ENCODE data around the gene PYROXD2. TPM values are rescaled to one million over a fixed set of nuclear protein-coding genes. Genes with fewer than 3 reads are reported as not detected.

Gene PYROXD2
- total and polyA plus RNA-seq, 2 experiments from 2014 or later = 12.1 to 13.8 TPM

- Histone ChIP-seq H3K4me1 (ENCODE audit: insufficient read depth) (peaks cover 58% of the 10 kb centered on the region), H3K36me3 (ENCODE audit: low read depth) (no peaks in the 10 kb centered on the region), H2AFZ (no peak overlapping the region), H3K9me3 (ENCODE audit: low read depth) (no peaks in the 10 kb centered on the region), H3K9ac (no peak overlapping the region), H3F3A (ENCODE audit: insufficient read depth) (peaks cover 55% of the 10 kb centered on the region), H3K9me2 (ENCODE audit: insufficient read depth) (no peaks in the 10 kb centered on the region), H3K4me2 (ENCODE audit: unreplicated experiment) (peak overlapping the region; percentile 67), H3K27me3 (replicated peaks; ENCODE audit: insufficient read depth) (no peaks in the 10 kb centered on the region), H3K27ac (0 out of 2 replicates have a peak overlapping the region, but pooled peaks have one; percentile 16), H3K79me2 (ENCODE audit: insufficient read depth) (no peaks in the 10 kb centered on the region), H4K20me1 (ENCODE audit: insufficient read depth) (no peaks in the 10 kb centered on the region), H3K4me3 (no peak overlapping the region)
- peak; percentile 42 for DNase-seq
- WGBS, 2 experiments (ENCODE audit: low coverage in 1 of 2, low lambda C conversion rate in 2 of 2, missing lambda C conversion rate in 2 of 2) = 4 to 5% methylated on average over 2 of the region's 2 CpGs
- TF ChIP-seq EZH2phosphoT487 (IDR thresholded peaks at IDR 0.05; ENCODE audit: insufficient read depth, low read depth) (no peak), EZH2 (IDR thresholded peaks at IDR 0.05; ENCODE audit: insufficient read depth, poor library complexity, severe bottlenecking) (no peak)
- in situ Hi-C loops (cut with MboI) = no loop called here
These were observed 74.1 kb downstream of the PYROXD2 start for GRCh38 chr10:98340940-98341310.

GRCh38 chr10:98340261-98340939 lies 74.6 kb downstream of the PYROXD2 start:
- peaks cover 54% of the 10 kb centered on the region for H3K4me1 ChIP-seq (ENCODE audit: insufficient read depth)
- no peak for TF ChIP-seq EZH2 (IDR thresholded peaks at IDR 0.05; ENCODE audit: insufficient read depth, poor library complexity, severe bottlenecking)
- TF ChIP-seq EZH2phosphoT487 (IDR thresholded peaks at IDR 0.05; ENCODE audit: insufficient read depth, low read depth) = no peak
- peak; percentile 69 for DNase-seq

GRCh38 chr10:98339799-98340198 lies 75.2 kb downstream of the PYROXD2 start:
- no peak for DNase-seq
- Histone ChIP-seq H3K79me2 (ENCODE audit: insufficient read depth) (no peaks in the 10 kb centered on the region), H3K27ac (no peak overlapping the region), H3F3A (ENCODE audit: insufficient read depth) (peaks cover 44% of the 10 kb centered on the region), H3K9me2 (ENCODE audit: insufficient read depth) (no peaks in the 10 kb centered on the region), H3K27me3 (replicated peaks; ENCODE audit: insufficient read depth) (no peaks in the 10 kb centered on the region), H3K4me2 (ENCODE audit: unreplicated experiment) (peak overlapping the region; percentile 67), H3K4me3 (no peak overlapping the region), H4K20me1 (ENCODE audit: insufficient read depth) (no peaks in the 10 kb centered on the region), H3K9ac (no peak overlapping the region), H2AFZ (no peak overlapping the region), H3K36me3 (ENCODE audit: low read depth) (no peaks in the 10 kb centered on the region), H3K4me1 (ENCODE audit: insufficient read depth) (peaks cover 48% of the 10 kb centered on the region), H3K9me3 (ENCODE audit: low read depth) (no peaks in the 10 kb centered on the region)
- TF ChIP-seq EZH2 (IDR thresholded peaks at IDR 0.05; ENCODE audit: insufficient read depth, poor library complexity, severe bottlenecking) = no peak
- no peak for TF ChIP-seq EZH2phosphoT487 (IDR thresholded peaks at IDR 0.05; ENCODE audit: insufficient read depth, low read depth)
- WGBS, 2 experiments (ENCODE audit: low coverage in 1 of 2, low lambda C conversion rate in 2 of 2, missing lambda C conversion rate in 2 of 2) = 86 to 87% methylated on average over 5 of the region's 5 CpGs
- in situ Hi-C loops (cut with MboI) = no loop called here

More at GRCh38 chr10:98340261-98340939, 74.6 kb downstream of the PYROXD2 start:
- H3K9ac ChIP-seq = no peak overlapping the region
- H4K20me1 ChIP-seq (ENCODE audit: insufficient read depth) = no peaks in the 10 kb centered on the region
- peak overlapping the region; percentile 67 for H3K4me2 ChIP-seq (ENCODE audit: unreplicated experiment)
- in situ Hi-C loops (cut with MboI) = no loop called here
- no peaks in the 10 kb centered on the region for H3K79me2 ChIP-seq (ENCODE audit: insufficient read depth)
- H3K9me2 ChIP-seq (ENCODE audit: insufficient read depth) = no peaks in the 10 kb centered on the region
- no peaks in the 10 kb centered on the region for H3K36me3 ChIP-seq (ENCODE audit: low read depth)
- H3K27ac ChIP-seq = 0 out of 2 replicates have a peak overlapping the region, but pooled peaks have one; percentile 16
- H3K4me3 ChIP-seq = no peak overlapping the region
- peak overlapping the region; percentile 35; the same call in 1 of the 2 replicates for H2AFZ ChIP-seq
- 17 to 26% methylated on average over 8 of the region's 8 CpGs for WGBS, 2 experiments (ENCODE audit: low coverage in 1 of 2, low lambda C conversion rate in 2 of 2, missing lambda C conversion rate in 2 of 2)
- H3K27me3 ChIP-seq (replicated peaks; ENCODE audit: insufficient read depth) = no peaks in the 10 kb centered on the region
- peaks cover 50% of the 10 kb centered on the region for H3F3A ChIP-seq (ENCODE audit: insufficient read depth)
- no peaks in the 10 kb centered on the region for H3K9me3 ChIP-seq (ENCODE audit: low read depth)

- DNase-seq = peak; percentile 68
These were observed 76.1 kb downstream of the PYROXD2 start for GRCh38 chr10:98338896-98339295.

More at GRCh38 chr10:98338896-98339295, 76.1 kb downstream of the PYROXD2 start:
- Histone ChIP-seq H3K27me3 (replicated peaks; ENCODE audit: insufficient read depth) (no peaks in the 10 kb centered on the region), H4K20me1 (ENCODE audit: insufficient read depth) (no peaks in the 10 kb centered on the region), H3K27ac (peak overlapping the region; percentile 81), H3K36me3 (ENCODE audit: low read depth) (no peaks in the 10 kb centered on the region), H3K9ac (0 out of 2 replicates have a peak overlapping the region, but pooled peaks have one; percentile 50), H2AFZ (no peak overlapping the region), H3K9me2 (ENCODE audit: insufficient read depth) (no peaks in the 10 kb centered on the region), H3K4me2 (ENCODE audit: unreplicated experiment) (peak overlapping the region; percentile 55), H3K79me2 (ENCODE audit: insufficient read depth) (no peaks in the 10 kb centered on the region), H3K4me3 (0 out of 2 replicates have a peak overlapping the region, but pooled peaks have one; percentile 5), H3K9me3 (ENCODE audit: low read depth) (no peaks in the 10 kb centered on the region), H3K4me1 (ENCODE audit: insufficient read depth) (peaks cover 40% of the 10 kb centered on the region), H3F3A (ENCODE audit: insufficient read depth) (peaks cover 37% of the 10 kb centered on the region)
- in situ Hi-C loops (cut with MboI) = no loop called here
- TF ChIP-seq EZH2 (IDR thresholded peaks at IDR 0.05; ENCODE audit: insufficient read depth, poor library complexity, severe bottlenecking) = no peak
- no peak for TF ChIP-seq EZH2phosphoT487 (IDR thresholded peaks at IDR 0.05; ENCODE audit: insufficient read depth, low read depth)
- 47 to 56% methylated on average over 5 of the region's 5 CpGs for WGBS, 2 experiments (ENCODE audit: low coverage in 1 of 2, low lambda C conversion rate in 2 of 2, missing lambda C conversion rate in 2 of 2)
